Measurements from ENCODE around the gene CALN1.
"Not testable (repeated sequence)": the region's sequence is repeated elsewhere in the genome, so short reads cannot be mapped to it uniquely, and the experiment has no call there.

The CALN1 gene

DNA sequence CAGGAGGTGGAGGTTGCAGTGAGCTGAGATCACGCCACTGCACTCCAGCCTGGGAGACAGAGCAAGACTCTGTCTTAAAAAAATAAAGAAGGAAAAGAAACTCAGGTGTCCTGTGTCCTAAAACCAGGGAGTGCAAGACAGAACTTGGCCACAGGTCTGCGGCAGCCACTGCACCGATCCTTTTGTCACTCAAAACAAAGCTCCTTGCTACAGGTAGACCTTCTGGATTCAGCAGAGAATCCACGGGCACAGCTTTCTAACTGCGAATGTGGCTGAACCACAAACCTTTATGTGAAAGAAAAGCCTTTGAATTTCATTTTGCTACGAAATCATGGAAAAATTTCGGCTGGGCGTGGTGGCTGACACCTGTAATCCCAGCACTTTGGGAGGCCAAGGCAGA lies 634.9 kb downstream of the CALN1 start:
- DNase-seq, result no peak

DNA sequence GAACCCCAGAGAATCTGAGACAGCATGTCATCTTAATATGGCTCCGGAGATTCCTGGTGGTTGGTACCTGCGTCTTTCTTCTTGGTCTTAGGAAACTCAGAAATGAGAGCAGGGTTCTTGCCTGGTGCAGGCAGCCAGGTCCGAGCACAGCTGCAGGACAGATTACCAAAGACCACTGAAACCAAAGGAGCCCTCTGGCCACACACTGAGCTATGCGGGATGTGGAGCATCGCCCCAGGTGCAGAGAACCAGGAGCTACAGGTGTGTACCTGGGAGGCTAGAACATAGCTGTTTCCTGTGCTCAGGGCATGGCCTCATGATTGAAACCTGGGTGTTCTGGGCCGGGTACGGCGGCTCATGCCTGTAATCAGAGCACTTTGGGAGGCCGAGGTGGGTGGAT lies 635.4 kb downstream of the CALN1 start:
- no peak for DNase-seq

- DNase-seq, result no peak
Observed at GRCh38 chr7:71775648-71776047, 636.5 kb downstream of the CALN1 start.

DNA sequence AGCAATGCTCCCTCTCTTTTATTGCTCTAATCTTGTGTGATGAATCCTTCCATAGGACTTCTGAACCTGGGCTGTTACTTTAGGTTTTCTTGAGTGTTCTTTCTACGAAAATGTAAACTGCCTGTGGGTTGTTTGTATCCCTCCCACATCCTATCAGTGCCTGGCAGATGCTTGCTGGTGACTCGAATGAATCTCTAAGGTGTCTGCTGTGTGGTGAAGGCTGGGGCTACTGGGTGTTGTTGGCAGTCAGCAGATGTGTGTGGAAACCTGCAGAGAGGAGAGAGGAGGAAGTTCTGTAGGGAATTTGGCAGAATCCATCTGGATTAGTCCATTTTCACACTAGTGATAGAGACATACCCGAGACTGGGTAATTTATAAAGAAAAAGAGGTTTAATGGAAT lies 639.4 kb downstream of the CALN1 start:
- DNase-seq, result no peak

- DNase-seq, result no peak
Observed at GRCh38 chr7:71770269-71770907, 641.8 kb downstream of the CALN1 start.

DNA sequence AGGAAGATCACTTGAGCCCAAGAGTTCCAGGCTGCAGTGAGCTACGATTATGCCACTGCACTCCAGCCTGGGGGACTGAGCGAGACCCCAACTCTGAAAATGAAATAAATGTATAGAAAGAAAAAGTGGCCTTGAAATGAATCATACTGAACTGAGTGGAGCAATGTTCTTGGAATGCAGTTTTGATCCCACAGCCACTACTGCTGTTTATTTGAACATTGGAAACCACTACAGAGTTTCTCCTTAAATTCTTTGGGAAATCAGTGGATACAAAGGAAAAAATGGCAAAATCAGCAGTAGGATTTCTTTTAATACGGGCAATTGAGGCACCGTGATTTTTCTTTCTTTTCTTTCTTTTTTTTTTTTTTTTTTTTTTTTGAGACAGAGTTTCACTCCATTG lies 642.8 kb downstream of the CALN1 start:
- no peak for DNase-seq

DNA sequence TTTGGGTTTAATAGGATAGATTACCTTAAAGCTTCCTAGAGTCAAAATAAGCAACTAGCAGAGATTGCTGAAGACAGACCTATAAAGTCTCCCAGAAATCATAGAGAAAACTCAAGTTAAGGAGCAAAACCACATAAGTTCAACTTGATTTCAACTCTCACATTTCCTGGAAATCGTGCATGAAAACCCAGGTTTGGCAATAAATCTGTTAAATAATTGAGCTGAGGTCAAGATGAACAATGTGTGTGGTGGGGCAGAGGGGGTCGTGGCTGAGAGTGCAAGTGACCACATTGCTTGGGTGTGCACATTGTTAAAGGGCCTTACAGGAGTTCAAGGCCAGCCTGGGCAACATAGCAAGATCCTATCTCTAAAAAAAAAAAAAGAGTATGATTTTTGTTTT lies 643.7 kb downstream of the CALN1 start:
- DNase-seq, result no peak

DNA sequence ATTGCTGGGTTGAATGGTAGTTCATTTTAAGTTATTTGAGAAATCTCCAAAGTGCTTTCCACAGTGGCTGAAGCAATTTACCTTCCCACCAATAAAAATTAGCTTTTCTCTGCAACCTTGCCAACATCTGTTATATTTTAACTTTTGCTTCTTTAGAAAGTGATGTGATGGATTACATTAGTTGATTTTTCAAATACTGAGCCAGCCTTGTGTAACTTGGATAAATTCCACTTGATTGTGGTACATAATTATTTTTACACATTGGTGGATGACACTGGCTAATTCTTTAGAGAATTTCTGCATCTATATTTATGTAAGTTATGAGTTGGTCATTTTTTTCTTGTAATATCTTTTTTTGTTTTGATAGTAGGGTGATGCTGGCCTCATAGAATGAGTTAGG lies 646.1 kb downstream of the CALN1 start:
- DNase-seq, result no peak

DNA sequence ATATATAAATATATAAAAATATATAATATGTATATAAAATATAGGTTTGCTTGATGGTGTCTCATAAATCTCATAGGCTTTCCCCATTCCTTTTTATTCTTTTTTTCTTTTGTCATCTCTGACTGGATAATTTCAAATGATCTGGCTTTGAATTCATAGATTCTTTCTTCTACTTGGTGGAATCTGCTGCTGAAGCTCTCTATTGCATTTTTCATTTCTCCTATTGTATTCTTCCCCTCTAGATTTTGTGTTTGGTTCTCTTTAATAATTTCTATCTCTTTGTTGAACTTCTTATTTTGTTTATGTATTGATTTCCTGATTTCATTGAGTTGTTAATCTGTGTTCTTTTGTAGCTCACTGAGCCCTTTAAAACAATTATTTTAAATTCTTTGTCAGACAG lies 650.8 kb downstream of the CALN1 start:
- no peak for DNase-seq

DNA sequence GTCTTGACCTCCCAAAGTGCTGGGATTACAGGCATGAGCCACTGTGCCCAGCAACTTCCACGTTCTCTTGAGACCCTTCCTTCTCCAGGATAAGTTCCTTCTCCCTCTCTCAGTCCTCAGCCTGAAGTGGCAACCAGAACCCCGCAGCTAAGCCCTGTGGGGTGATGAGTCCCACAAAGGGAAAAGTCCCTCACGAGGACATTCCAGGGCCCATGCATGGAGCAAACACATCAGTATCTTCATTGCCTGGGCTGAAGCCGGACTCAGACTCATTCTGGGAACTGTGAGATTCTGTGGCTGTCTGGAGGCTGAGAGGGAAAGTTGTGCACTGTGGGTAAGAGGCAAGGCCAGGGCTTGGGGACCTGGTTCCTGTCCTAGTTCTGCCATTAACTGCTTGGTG lies 657.3 kb downstream of the CALN1 start:
- no peak for DNase-seq

GRCh38 chr7:71753956-71754664 lies 658.0 kb downstream of the CALN1 start:
- DNase-seq, result no peak

- no peak for DNase-seq
Observed at GRCh38 chr7:71753236-71753635, 658.9 kb downstream of the CALN1 start.

DNA sequence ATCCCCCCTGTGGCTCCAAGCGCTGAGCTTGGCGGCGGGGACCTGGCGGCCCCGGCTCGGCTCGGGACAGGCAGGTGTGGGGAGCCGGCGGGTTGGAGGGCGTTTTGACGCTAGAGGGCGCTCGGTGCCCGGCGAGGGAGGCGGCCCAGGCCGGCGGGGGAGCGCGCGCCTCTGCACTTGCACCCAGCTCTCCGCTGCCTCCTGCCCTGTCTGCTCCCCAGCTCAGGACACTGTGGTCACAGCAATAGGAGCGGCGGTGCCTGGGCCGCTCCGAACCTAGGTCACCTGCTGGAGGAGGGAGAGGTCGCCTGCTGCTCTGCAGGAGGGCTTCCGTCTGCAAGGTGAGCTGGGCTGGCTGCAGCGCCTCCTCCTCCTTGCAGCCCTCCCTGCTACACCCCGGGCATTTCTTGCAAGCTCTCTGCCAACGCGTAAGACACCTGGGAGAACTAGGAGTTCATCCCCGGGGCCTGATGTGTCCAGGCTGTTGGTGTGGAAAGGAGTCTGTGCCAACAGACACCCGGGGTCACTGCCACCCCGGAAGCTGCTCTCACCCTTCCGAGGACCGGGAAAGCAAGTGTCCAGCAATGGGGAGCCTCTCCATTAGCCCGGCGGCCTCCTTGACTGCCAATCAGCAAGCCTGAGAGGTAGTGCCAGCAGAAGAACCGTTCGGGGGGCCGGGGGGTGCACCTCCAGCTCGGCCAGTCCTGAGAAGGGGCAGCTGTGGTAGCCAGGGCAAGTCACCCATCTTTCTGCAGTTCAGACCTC lies 659.8 kb downstream of the CALN1 start:
- DNase-seq, result no peak

DNA sequence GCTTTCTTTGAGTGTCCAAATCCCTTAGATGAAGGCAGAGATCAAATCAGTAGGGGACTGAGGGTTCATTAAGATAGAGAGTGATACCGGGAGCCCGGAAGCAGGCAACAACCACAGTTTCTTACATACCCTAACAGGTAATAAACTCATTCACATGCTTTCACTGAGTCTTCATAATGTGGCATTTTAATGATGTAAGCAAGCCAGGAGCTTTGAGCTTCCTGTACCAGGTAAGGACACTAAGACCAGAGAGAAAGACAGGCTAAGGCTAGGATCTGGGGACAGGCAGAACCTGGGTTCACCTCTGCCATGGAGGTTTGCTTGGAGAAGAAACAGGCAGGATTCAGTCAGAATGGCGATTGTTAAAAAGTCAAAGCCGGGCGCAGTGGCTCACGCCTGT lies 661.8 kb downstream of the CALN1 start:
- DNase-seq, result no peak

DNA sequence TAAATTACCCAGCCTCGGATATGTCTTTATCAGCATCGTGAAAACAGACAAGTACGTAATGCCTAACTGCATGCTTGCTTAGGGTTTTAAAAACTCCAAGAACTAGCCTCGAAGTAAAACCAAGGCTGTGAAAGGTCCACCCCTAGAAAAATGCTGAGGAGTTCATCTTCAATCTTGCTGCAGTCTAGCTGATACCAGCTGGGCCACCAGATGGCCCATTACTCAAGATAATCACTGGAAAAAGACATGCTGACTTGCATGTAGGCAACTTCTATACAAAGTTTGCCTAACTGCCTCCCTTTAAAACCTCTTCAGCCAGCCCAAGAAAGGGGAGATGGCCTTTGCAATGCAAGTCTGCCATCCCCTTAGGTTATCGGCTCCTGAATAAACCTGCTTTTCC lies 666.1 kb downstream of the CALN1 start:
- DNase-seq, result no peak

- no peak for DNase-seq
Observed at GRCh38 chr7:71740174-71740560, 672.0 kb downstream of the CALN1 start.

DNA sequence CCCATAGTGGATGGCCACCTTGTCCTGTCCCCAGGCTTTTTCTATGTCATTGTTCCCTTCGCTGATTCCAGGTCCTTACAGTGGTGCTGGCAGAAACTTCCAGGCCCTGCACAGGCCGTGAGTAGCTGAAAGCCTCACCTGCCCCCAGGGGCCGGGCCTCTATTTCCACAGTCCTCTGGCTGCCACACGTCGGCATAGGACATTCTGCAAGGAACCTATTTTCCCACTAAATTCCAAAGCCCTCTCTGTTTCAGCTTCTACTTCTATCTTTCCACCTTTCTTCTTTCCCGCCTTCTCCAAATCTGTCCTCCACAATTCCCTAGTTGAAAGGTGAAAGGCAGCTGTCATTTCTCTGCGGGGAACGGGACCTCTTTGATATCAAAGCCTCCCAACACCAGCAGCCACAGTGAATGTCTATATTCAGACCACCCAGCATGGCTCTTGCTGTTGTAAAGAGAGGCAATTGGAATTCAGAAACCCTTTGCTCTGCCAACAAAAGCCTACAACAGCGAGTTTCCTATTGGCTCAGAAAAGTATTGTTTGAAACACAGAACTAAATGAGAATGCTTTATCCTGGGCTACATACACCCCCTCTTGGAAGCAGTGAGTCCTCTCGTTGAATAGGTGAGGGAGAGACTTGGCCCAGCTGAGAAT lies 672.5 kb downstream of the CALN1 start:
- no peak for DNase-seq

- DNase-seq, result not testable (repeated sequence)
Observed at GRCh38 chr7:71737931-71738540, 674.1 kb downstream of the CALN1 start.

- peak; percentile 13 for DNase-seq
Observed at GRCh38 chr7:71735961-71736556, 676.1 kb downstream of the CALN1 start.

DNA sequence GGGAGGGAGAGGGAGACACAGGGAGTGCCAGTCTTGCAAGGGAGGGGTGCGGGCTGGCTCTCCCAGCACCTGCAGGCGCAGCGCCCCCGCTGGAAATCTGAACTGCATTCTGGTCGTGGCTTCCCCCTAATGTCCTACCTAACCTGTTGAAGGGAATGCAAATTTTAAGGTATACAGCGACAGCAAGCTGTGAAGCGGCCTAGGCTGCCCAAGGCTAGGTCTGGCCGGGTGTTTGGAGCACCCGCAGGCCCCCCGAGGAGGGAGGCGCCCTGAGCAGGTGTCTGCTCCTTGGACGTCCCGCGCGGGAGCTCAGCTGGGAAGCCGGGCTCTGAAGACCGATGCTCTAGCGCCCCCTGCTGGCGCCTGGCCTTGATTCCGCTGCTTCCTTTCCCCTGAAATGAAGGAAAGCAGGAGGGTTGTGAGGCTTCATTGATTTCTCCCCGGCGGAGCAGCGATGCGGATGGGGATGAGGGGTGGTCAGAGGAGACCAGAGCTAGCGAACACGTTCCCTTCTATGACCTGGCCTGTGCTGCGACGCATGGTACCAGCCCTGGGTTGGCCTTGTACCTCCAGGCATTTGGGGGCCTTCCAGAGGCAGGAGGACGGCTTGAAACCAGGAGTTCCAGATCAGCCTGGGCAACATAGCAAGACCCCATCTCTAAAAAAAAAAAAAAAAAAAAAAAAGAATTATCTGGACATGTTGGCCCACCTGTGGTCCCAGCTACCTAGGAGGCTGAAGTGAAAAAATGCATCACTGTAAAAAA lies 678.8 kb downstream of the CALN1 start:
- no peak for DNase-seq

GRCh38 chr7:71731740-71732139 lies 680.4 kb downstream of the CALN1 start:
- no peak for DNase-seq

All from NCI-H1417 treated with DMSO at 0.1 percent for 48 hours (cell line).